AG20443 (cell line): Measurements from ENCODE around the gene LNPEP.
"Not testable (repeated sequence)": the region's sequence is repeated elsewhere in the genome, so short reads cannot be mapped to it uniquely, and the experiment has no call there.

Experiments used
- DNase-seq: peaks from one replicate; pipeline ENCODE4 v3.0.0; 2012; ENCODE audit warnings: low spot score, mixed read lengths

The LNPEP gene

DNA sequence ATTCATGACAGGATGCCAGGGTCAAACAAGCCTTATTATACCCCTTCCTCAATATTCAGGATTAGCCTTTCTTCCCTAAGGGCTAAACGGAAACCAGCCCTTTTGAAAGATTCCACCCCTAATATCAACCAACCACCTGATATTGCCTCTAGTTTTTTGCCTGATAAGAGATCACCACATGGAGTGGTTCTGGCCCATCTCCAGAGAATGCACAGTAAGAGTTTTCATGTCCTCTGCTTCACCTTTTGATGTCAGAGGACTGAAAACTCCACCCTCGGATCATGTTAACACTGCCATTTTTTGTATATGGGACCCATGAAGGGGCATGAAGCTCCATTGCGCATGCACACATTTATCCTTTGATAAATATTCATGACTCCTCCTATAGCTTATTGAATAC lies 5.8 kb upstream of the LNPEP start:
- DNase-seq = no peak

GRCh38 chr5:96930589-96930988 lies 5.3 kb upstream of the LNPEP start:
- DNase-seq = no peak

- not testable (repeated sequence) for DNase-seq
These were observed 4.8 kb upstream of the LNPEP start for GRCh38 chr5:96931037-96931436.

- no peak for DNase-seq
These were observed 4.3 kb upstream of the LNPEP start for GRCh38 chr5:96931605-96932004.

DNA sequence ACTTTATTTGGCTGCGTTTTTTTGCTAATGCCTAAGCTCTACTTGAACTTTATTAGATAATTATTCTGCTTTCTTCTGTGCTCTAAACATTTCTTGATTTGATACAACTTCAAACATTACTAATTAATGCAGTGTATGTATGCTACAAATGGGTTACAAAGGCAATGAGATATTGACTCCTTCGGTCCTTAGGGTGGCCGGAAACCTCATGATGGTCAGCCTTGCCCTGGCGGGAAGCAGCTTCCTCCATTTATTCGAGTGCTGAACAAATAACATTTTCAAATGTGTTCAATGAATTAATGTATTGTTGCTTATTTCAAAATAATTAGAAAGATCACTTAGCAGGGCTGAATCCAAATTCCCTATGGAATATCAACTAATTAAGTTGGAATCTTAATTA lies 3.9 kb upstream of the LNPEP start:
- no peak for DNase-seq

DNA sequence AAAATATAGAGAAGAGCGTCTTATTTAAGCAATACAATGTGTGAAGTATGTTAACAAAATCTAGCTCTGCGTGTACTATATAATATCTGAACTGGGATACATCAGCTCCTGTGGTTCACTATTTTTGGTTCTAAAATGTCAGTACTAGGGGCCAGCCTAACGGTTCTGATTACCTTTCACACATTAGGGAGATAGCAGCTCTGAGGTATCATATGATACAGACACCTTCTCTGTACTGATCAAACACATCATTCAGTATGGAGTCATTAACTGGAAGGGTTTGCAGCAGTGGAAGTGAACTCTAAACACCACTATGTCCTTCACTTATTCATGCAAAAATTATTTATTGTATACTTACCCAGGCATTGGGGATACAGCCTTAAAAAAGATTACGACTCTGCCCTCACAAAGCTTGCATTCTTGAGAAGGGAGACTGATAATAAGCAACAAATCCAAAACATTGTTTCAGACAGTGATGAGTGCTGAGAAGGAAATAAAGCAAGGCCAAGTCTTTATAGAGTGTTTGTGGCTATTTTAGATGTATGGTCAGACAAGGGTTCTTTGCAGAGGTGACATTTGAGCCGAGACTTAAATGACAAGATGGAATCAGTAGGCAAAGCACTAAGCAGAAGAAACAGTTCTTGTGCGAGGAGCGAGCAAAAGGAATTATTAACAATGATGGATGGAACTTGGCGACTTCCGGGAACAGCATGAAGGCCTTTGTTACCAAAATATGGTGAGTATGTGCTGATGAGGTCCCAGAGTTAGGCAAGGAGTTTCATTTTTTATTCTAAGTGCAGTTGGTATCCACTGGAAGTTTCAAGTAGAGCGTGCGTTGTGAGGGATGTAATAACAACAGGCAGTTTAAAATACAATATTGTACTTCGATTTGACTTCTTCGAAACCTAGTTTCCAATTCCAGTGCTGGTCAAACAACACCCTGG lies 1.8 kb upstream of the LNPEP start:
- DNase-seq = peak; percentile 25

DNA sequence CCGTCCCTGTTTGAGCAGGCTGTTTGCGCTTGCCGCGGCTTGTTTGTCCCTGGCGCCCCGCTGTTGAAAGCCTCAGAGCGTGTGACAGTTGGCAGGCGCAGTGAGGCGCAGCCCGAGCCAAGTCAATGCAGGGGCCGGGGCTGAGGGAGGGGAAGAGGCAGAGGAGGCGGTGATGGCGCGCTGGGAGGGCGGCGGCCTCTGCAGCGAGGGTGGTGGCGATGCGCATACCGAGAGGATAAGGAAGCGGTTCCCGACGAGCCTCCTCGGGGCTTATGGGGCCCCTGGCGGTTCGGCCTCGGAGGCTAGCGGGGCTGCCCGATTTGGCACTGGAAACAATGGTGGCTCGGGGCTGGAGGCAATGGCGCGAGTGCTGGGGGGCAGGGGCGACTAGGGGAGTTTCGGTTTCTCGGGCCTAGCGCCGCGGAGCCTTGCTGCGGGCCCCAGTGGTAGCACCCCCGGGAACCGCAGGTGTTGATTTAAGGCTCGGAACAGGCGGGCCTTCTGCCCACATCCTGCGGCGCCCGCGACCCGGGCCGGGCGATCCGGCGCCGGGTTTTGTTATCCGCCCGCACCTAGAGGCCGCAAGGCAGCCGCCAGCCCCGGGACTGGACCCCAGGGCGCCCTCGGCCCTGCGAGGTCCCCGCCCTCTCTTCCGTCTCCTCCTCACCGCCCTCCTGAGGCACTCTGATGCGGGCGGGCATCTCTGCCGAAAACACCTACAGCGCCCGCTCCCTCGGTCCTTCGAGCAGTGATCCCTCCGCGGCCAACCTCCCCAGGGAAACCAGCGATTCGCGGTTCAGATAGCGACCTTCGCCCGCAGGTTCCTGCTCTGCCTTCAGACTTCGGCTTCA lies 947 bp upstream of the LNPEP start:
- DNase-seq = peak; percentile 91

DNA sequence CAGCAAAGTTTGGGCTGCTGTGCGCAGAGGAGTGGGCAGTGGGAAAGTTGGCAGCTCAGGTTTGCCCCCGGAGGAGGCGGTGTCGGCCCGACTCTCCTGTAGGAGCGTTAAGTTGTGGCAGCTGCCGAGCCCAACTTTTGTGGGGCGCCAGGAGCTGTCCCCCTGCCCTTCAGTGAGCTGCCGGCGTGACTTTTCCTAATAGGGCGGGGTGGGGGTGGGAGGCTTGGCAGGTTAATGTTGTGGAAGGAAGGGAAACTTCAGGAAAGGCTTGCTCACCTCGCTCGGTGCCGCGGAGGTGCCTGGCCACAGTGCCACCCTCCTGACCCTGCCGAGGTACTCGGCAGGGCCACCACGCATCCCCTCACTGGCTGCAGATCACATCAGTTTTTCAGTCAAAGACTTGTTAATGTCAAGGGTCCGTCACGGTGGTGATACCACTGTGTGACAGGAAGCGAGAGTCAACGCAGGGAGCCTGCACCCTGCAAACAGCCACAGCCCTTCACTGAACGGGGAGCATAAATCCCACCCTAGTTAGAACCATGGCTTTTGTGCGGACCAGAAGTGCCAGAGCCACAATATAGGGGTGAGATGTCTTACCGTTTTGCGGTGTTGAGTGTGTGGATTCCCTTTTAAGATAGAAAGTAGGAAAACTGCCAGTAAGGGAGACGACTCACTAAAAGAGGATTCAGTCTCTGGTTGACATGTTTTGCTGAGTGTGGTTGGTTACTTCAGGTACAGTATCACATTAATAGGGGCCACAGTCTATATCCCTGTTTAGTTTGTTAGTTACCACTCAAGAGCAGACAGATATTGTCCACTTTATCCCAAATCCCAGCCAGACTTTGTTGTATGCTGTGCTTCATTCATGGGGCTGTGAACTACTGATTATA lies 796 bp downstream of the LNPEP start:
- peak; percentile 20 for DNase-seq

DNA sequence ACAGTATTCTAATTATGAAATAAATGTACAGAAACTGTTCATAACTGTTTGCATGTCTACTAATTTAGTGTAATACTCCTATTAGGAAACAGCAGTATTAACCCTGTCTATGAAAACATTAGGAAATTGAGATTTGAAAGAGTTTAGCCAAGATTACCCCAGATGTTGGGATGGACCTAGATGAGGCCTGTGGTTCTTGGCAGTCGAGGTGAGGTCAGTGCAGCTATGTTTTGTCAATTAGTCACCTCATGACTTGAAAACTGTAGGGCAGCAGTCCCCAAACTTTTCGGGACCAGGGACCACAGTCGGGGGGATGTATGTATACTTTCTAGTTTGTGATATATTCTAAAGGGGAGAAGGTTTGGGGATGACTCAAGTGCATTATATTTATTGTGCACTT lies 4.7 kb downstream of the LNPEP start:
- peak; percentile 42 for DNase-seq

DNA sequence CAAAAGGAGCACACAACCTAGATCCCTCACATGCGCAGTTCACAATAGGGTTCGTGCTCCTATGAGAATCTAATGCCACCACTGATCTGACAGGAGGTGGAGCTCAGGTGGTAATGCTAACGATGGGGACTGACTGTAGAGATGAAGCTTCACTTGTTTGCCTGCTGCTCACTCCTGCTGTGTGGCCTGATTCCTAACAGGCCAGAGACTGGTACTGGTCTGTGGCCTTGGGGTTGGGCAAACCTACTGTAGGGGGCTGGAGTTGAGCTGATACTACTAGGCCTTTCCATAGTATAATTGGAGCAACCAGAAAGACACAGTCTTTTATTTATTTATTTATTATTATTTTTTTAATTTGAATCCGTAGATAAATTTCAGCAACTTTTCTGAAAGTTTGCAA lies 5.3 kb downstream of the LNPEP start:
- DNase-seq = no peak

GRCh38 chr5:96942078-96942477 lies 6.2 kb downstream of the LNPEP start:
- no peak for DNase-seq

DNA sequence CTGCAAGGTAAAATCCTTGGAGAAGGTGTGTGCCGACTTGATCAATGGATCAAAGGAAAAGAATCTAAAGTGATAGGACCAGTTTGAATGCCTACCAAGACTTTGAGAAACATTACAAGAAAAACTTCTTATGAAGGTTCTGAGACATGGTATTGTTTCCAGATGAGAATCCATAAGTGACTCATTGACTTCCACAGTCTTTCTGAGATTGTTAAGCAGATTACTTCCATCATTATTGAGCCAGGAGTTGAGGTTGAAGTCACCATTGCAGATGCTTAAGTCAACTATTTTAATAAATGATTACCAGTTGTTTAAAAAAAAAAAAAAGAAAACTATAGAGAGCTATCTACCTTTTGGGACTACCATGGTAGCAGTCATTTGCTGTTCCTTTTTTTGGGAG lies 7.0 kb downstream of the LNPEP start:
- peak; percentile 30 for DNase-seq

DNA sequence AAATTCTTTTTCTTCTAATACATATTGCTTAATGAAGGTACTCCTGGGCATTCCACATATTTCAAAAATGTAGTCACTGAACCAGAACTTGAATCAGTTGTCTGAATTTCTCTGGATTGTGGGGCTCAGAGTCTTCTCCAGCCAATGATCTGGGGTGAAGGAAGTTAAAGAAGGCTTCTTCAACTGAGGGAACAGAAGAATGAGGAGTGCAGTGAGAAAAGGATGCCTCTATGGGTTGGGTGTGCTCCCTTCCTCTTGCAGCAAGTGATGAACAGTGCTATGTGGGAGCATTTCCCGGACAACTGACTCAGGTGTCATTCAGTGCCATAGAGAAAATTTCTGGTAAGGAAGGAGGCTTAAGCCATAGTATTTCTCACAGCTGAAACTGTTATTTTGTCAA lies 7.9 kb downstream of the LNPEP start:
- peak; percentile 10 for DNase-seq

- no peak for DNase-seq
These were observed 9.4 kb downstream of the LNPEP start for GRCh38 chr5:96945144-96945897.

GRCh38 chr5:96946381-96946780 lies 10.5 kb downstream of the LNPEP start:
- no peak for DNase-seq

DNA sequence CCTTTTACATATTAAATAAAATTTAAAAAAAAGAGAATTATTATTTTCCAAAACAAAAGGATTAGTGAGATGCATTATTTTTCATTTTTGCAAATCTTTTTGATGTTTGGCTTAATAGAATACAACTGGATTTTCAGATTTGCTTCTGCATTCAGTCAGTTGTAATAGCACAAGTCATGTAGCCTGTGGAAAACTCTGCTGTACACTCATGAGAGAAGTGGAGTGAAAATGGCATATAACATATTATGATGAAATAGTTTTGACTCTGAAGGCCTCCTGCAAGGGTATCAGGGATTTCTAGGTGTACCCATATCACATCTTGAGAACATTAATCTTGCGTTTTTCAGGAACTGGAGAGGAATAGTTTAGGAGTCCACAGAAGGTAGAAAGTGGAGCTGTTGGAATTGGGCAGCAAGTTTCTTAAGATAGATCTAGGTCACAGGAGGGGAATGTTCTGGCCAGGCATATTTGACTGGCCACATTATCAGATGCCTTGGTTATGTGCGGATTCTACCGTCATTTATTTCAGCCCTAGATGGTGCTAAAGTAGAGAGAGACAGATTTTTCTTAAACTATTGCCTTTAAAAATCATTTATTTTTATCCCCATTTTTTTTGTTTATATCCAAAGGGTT lies 16.4 kb downstream of the LNPEP start:
- DNase-seq = no peak

GRCh38 chr5:96952974-96953730 lies 17.3 kb downstream of the LNPEP start:
- DNase-seq = no peak

DNA sequence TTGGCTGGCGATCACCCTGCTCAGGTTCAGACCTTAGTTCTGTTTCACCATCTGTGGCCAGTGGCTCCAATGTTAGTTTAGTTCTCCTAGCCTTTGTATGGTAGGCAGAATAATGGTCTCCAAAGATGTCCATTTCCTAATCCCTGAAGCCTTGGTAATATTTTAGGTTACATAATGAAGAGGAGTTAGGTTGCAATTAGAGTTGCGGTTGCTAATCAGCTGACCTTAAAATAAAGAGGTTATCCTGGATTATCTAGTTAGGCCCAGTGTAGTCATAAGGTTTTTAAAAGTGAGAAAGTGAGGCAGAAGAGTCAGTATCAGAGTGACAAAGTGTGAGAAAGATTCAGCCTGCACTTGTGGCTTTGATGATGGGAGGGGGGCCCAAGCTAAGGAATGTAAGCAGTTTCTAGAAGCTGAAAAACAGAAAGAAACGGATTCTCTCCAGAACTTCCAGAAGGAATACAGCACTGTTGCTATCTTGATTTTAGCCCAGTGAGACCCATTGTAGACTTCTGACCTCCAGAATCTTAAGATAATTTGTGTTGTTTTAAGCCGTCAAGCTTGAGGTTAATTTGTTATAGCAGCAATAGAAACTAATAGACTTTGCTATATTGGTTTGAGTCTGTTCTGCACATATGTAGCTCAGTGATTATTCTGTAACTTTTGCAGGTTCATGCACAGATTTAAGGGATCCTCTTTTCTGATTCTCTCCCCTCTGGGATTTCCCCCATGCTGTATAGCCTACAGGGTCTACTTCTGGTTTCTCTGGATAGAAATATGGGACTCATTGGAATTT lies 21.6 kb downstream of the LNPEP start:
- DNase-seq = no peak

- no peak for DNase-seq
These were observed 23.1 kb downstream of the LNPEP start for GRCh38 chr5:96958977-96959376.
